NCI-H2196 treated with DMSO at 0.1 percent for 48 hours (cell line): Measurements from ENCODE around the gene ZFAND2A.
"Not testable (repeated sequence)": the region's sequence is repeated elsewhere in the genome, so short reads cannot be mapped to it uniquely, and the experiment has no call there.

ENCODE experiments used
- DNase-seq: peaks from one replicate; lab custom pipeline; 2025; ENCODE audit not compliant: unreplicated experiment; lab: John Stamatoyannopoulos, UW

Gene ZFAND2A

GRCh38 chr7:1124816-1125602, 35.0 kb downstream of the ZFAND2A start:
- no peak for DNase-seq

DNA sequence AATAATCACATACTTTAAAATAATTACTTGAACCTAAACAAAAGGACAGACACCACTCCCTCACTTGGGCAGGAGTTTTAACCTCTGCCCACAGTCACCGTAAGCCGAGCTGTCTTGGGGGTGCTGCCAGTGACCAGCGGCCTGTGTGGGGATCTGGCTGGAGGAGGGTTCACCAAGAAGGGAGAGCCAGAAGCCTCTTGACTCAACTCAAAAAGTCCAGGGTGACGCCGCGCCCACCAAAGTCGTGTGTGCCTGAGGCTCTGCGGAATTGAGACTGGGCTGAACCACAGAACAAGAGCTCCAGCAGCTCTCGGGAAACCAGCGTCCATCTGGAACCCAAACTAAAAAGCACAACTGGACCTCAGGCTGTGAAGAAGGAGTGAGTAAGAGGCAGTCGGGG, 35.8 kb downstream of the ZFAND2A start:
- no peak for DNase-seq

DNA sequence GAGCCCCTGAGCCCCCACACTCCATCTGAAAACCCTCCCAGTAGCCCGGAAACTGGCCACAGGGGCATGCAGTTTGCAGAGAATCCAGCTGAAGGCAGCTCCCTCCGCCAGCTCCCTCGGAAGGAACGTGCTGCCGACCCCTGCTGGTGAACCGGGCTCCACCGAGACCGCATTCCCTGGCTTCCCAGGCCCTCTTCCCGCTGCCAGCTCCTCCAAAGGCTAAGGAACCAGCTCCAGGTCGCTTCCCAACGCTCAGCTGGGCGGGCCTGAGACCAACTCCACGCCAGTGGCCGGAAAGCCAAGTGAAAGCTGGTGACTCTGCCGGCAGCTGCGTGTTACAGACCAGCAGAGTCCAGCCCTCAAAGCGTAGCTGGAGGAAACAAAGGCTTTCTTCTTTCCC, 36.3 kb downstream of the ZFAND2A start:
- no peak for DNase-seq

- DNase-seq = no peak
These were observed 37.0 kb downstream of the ZFAND2A start for GRCh38 chr7:1122832-1123501.

- no peak for DNase-seq
These were observed 37.8 kb downstream of the ZFAND2A start for GRCh38 chr7:1121886-1122831.

- DNase-seq = no peak
These were observed 38.5 kb downstream of the ZFAND2A start for GRCh38 chr7:1121476-1121875.

DNA sequence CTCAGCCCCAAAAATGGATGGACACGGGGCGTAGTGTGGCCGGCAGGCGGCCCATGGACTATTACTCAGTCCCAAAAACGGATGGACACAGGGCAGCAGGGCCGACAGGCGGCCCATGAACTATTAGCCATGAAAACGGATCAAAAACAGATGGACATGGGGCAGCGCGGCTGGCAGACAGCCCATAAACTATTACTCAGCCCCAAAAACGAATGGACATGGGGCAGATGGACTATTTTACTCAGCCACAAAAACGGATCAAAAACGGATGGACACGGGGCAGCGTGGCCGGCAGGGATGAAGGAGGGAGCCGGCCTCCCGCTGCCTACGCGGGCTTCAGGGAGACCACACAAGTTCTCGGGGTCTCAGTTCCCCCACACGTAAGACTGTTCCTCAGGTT, 39.2 kb downstream of the ZFAND2A start:
- DNase-seq = no peak

- DNase-seq = no peak
These were observed 40.8 kb downstream of the ZFAND2A start for GRCh38 chr7:1119201-1119600.

DNA sequence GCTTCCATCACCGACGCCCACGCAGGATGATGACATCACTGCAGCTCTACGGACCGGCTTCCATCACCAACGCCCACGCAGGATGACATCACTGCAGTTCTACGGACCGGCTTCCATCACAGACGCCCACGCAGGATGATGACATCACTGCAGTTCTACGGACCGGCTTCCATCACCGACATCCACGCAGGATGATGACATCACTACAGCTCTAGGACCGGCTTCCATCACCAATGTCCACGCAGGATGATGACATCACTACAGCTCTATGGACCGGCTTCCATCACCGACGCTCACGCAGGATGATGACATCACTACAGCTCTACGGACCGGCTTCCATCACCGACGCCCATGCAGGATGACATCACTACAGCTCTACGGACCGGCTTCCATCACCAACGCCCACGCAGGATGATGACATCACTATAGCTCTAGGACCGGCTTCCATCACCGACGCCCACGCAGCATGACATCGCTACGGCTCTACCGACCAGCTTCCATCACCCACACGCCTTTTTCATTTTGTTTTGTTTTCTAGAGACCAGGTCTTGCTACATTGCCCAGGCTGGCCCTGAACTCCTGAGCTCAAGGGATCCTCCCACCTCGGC, 42.6 kb downstream of the ZFAND2A start:
- no peak for DNase-seq

DNA sequence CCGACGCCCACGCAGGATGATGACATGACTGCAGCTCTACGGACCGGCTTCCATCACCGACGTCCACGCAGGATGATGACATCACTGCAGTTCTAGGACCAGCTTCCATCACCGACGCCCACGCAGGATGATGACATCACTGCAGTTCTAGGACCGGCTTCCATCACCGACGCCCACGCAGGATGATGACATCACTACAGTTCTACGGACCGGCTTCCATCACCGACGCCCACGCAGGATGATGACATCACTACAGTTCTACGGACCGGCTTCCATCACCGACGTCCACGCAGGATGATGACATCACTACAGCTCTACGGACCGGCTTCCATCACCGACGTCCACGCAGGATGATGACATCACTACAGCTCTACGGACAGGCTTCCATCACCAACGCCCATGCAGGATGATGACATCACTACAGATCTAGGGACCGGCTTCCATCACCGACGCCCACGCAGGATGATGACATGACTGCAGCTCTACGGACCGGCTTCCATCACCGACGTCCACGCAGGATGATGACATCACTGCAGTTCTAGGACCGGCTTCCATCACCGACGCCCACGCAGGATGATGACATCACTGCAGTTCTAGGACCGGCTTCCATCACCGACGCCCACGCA, 43.5 kb downstream of the ZFAND2A start:
- not testable (repeated sequence) for DNase-seq

DNA sequence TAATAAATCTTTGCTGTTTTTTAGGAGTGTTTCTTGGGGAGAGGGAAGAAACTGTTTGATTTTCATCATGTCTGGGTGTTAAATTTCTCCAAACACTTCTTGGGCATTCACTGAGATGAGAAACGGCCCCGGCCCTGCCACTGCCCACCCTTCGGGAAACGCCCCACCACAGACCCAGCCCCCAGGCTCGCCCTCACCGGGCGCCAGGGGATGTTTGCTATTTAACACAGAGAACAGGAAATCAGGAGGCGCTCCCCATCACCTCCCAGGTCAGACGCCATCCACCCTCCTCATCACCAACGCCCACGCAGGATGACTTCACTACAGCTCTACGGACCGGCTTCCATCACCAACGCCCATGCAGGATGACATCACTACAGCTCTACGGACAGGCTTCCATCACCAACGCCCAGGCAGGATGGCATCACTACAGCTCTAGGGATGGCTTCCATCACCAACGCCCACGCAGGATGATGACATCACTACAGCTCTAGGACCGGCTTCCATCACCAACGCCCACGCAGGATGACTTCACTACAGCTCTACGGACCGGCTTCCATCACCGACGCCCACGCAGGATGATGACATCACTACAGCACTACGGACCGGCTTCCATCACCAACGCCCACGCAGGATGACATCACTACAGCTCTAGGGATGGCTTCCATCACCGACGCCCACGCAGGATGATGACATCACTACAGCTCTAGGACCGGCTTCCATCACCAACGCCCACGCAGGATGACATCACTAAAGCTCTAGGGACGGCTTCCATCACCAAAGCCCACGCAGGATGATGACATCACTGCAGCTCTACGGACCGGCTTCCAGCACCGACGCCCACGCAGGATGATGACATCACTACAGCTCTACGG, 44.6 kb downstream of the ZFAND2A start:
- not testable (repeated sequence) for DNase-seq

- DNase-seq = no peak
These were observed 45.5 kb downstream of the ZFAND2A start for GRCh38 chr7:1114505-1114904.

GRCh38 chr7:1114088-1114487, 45.9 kb downstream of the ZFAND2A start:
- DNase-seq = no peak

DNA sequence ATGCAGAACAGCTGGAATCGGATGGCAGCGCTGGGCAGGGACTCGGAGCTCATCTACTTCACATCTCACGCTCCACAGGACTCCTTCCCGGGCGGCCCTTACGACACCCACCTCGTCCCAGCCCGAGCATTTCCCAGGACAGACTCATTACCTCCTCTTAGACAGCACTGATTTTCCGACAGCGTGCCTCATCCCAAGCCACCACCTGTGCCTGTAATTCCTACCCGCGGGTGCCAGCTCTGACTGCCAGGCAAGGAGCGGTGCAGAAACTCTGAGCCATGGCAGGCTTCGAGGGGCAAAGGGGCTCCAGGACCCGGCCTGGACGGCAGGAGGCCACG, 46.5 kb downstream of the ZFAND2A start:
- no peak for DNase-seq

- DNase-seq = no peak
These were observed 47.1 kb downstream of the ZFAND2A start for GRCh38 chr7:1112625-1113547.

DNA sequence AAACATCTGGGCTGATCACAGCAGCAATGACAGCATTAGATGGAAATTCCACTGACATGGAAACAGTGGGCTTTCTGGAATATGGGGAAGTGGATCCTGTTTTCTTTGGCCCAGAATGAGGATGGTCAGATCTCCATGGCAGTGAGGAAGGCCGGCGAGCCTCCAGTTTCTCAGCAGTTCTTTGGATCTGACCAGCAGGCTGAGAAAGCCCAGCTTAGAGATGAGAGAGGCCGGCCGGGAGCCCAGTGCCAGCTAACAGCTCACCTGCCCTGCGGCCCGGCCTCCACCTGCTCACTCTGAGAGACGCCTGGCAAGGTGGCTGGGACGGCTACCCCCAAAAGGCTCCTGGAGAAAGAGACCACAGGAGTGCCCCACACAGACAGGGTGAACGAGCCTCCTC, 47.9 kb downstream of the ZFAND2A start:
- no peak for DNase-seq

DNA sequence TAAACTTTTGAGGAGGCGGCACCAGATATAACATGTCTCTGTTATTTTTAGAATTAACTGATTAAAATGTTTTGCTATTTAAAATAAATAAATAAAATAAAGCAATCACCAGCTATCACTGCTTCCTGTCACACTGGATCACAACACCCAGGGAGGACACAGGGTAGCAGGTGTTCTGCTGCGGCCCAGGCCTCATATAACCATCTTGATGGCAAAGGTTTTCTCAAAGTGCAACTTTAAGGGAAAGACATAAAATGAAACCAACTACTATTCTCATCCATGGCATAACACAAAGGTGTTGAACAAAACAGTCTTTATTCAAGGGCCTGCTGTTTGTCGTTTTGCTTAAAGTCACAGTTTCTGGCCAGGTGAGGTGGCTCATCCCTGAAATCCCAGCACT, 48.8 kb downstream of the ZFAND2A start:
- DNase-seq = no peak

DNA sequence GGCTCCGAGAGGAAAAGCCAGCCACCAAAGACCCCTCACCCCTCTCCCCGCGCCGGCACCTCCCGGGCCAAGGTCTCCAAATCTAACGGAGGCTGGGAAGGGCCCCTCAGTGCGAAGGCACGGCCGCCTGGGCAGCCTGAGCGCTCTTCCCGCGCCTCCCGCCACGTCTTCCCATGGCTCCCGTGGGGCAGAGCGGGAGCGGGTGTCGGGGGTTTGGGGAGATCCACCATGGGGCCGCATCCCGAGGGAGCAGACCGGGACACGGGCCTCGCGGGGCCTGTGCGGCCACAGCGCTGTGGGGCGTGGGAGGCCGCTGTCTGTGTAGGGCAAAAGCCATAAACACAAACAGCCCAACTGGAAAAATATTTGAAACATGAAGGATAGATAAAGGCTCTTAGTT, 49.6 kb downstream of the ZFAND2A start:
- no peak for DNase-seq
